K562 (cell line): ENCODE measurements around the gene SEZ6. TPM values are rescaled to one million over a fixed set of nuclear protein-coding genes. Genes with fewer than 3 reads are reported as not detected.

ENCODE experiments used
- ATAC-seq: fragments of 200-7000 bp; cut with Tn5 transposase; 3 replicates; pipeline ENCODE4 v1.9.1; 2020; ENCODE audit warnings: moderate library complexity
- BruUV-seq: library from RNA; stranded (reverse); fragments of 400-500 nt; replicated peaks from 2 replicates; lab custom pipeline; 2021; lab: Mats Ljungman, UMichigan
- CTCF ChIA-PET: fragments of 300-600 bp; formaldehyde crosslinking; extraction: SDS; loops from one replicate; lab custom pipeline; 2021; ENCODE audit warnings: low intra/inter-chr PET ratio; lab: Yijun Ruan, JAX
- POLR2A ChIA-PET: fragments of 300-600, 350-650 bp; sonication (Branson Sonifier 250); formaldehyde crosslinking; extraction: SDS; loops from one replicate; lab custom pipeline; 2021; ENCODE audit warnings: antibody characterized with exemption, inconsistent platforms; lab: Yijun Ruan, JAX
- DNase-seq, 4 experiments: peaks; one replicate each; pipeline versions ENCODE4 v3.0.0 to v3.0.0-alpha.2; 2011 to 2018; ENCODE audit warnings: low spot score in 3 of 4, mixed read lengths in 3 of 4; ENCODE audit errors: extremely low read depth in 1 of 4
- FAIRE-seq: peaks from 2 replicates; lab custom pipeline; 2011; peaks lifted over from hg19 to GRCh38; lab: Jason Lieb, UNC
- H2AFZ ChIP-seq: 2 replicates; pipeline ENCODE4 v1.6.0; 2011; ENCODE audit warnings: low read depth, low read length, control low read depth, inconsistent platforms
- H3K27ac ChIP-seq: fragments of 200-600 bp; 3 replicates; pipeline ENCODE4 v1.8.0; 2011; ENCODE audit warnings: low read depth, mild to moderate bottlenecking, control low read depth, inconsistent platforms, low read length, moderate library complexity, mixed read lengths; ENCODE audit errors: extremely low read depth
- H3K27me3 ChIP-seq, 2 experiments: fragments of 300-600 bp in 1 of 2; 2 replicates in 1 of 2; 3 replicates in 1 of 2; pipeline versions ENCODE4 v1.6.0 to v1.8.0; 2011; ENCODE audit warnings: inconsistent platforms in 2 of 2, low read length in 2 of 2, mild to moderate bottlenecking in 1 of 2, mixed read lengths in 1 of 2, moderate library complexity in 1 of 2; ENCODE audit not compliant: control insufficient read depth in 2 of 2, insufficient read depth in 2 of 2
- H3K36me3 ChIP-seq: fragments of 300-600 bp; 3 replicates; pipeline ENCODE4 v1.8.0; 2011; ENCODE audit warnings: mild to moderate bottlenecking, low read length, inconsistent platforms; ENCODE audit not compliant: control insufficient read depth, insufficient read depth
- H3K4me1 ChIP-seq, 2 experiments: fragments of 200-600 bp in 1 of 2; replicated peaks in 1 of 2; 2 replicates in 1 of 2; 3 replicates in 1 of 2; pipeline versions ENCODE4 v1.5.1 to v1.8.0; 2011; ENCODE audit warnings: inconsistent platforms in 2 of 2, low read length in 2 of 2, mild to moderate bottlenecking in 1 of 2, mixed read lengths in 1 of 2, moderate library complexity in 1 of 2; ENCODE audit not compliant: control insufficient read depth in 2 of 2, insufficient read depth in 2 of 2
- H3K4me2 ChIP-seq: 2 replicates; pipeline ENCODE4 v1.6.1; 2011; ENCODE audit warnings: low read length, control low read depth, inconsistent platforms, mixed read lengths; ENCODE audit not compliant: insufficient read depth
- H3K4me3 ChIP-seq: fragments of 200-600 bp; sonication (generic), shearing (Covaris generic); 2 replicates; pipeline ENCODE4 v1.5.1; 2016; ENCODE audit warnings: control low read depth, inconsistent platforms
- H3K79me2 ChIP-seq: fragments of 200-600 bp; 3 replicates; pipeline ENCODE4 v1.8.0; 2011; ENCODE audit warnings: low read length, inconsistent platforms; ENCODE audit not compliant: control insufficient read depth, insufficient read depth
- H3K9ac ChIP-seq, 2 experiments: 2 replicates each; pipeline versions ENCODE4 v1.6.0 to v1.6.1; 2011; ENCODE audit warnings: low read depth in 2 of 2, low read length in 2 of 2, control low read depth in 1 of 2, inconsistent platforms in 1 of 2, mild to moderate bottlenecking in 1 of 2, mixed read lengths in 1 of 2; ENCODE audit not compliant: insufficient read depth in 1 of 2
- H3K9me1 ChIP-seq: one replicate; pipeline ENCODE4 v1.6.0; 2011; ENCODE audit warnings: inconsistent platforms, mild to moderate bottlenecking, low read length, moderate library complexity; ENCODE audit not compliant: control insufficient read depth, insufficient read depth
- H3K9me3 ChIP-seq: replicated peaks from 2 replicates; pipeline ENCODE4 v1.5.1; 2011; ENCODE audit warnings: low read depth, low read length, inconsistent platforms; ENCODE audit not compliant: control insufficient read depth, insufficient read depth
- H4K20me1 ChIP-seq: replicated peaks from 2 replicates; pipeline ENCODE4 v1.6.1; 2011; ENCODE audit warnings: low read length, inconsistent platforms, mixed read lengths; ENCODE audit not compliant: control insufficient read depth, insufficient read depth
- BCLAF1 ChIP-seq, 2 experiments: fragments of 450-650 bp in 1 of 2; IDR thresholded peaks; 2 replicates each; pipeline ENCODE4 v1.6.1; 2011 to 2017; ENCODE audit warnings: low read depth in 2 of 2, antibody characterized with exemption in 1 of 2, borderline replicate concordance in 1 of 2, low read length in 1 of 2, mild to moderate bottlenecking in 1 of 2, mixed read lengths in 1 of 2; ENCODE audit not compliant: control insufficient read depth in 1 of 2
- CREB3L1 ChIP-seq: fragments of 450-650 bp; IDR thresholded peaks from 2 replicates; pipeline ENCODE4 v1.6.1; 2014; ENCODE audit warnings: low read depth, mild to moderate bottlenecking, moderate library complexity, borderline replicate concordance
- DEAF1 ChIP-seq: fragments of 450-650 bp; formaldehyde crosslinking; IDR thresholded peaks from 2 replicates; pipeline ENCODE4 v1.4.0; 2020; ENCODE audit warnings: mild to moderate bottlenecking, moderate library complexity
- NFIC ChIP-seq: fragments of 450-650 bp; IDR thresholded peaks from 2 replicates; pipeline ENCODE4 v1.6.1; 2017; ENCODE audit warnings: mild to moderate bottlenecking, inconsistent platforms
- NFXL1 ChIP-seq: fragments of 450-650 bp; formaldehyde crosslinking; IDR thresholded peaks from 2 replicates; pipeline ENCODE4 v1.4.0; 2021; ENCODE audit warnings: mild to moderate bottlenecking
- PKNOX1 ChIP-seq: fragments of 450-650 bp; IDR thresholded peaks from 2 replicates; pipeline ENCODE4 v1.6.1; 2016
- POU5F1 ChIP-seq: fragments of 150-350 bp; IDR thresholded peaks from 2 replicates; pipeline ENCODE4 v1.6.1; 2014; ENCODE audit warnings: borderline replicate concordance, low read length, low read depth, mild to moderate bottlenecking; ENCODE audit not compliant: partially characterized antibody
- PYGO2 ChIP-seq: fragments of 450-650 bp; IDR thresholded peaks from 2 replicates; pipeline ENCODE4 v1.6.1; 2016; ENCODE audit warnings: mild to moderate bottlenecking, missing genetic modification characterization, moderate library complexity, missing compliant biosample characterization
- RFX5 ChIP-seq: IDR thresholded peaks from 2 replicates; pipeline ENCODE4 v1.6.1; 2011; ENCODE audit warnings: low read depth, mild to moderate bottlenecking, improper control_type of control experiment, low read length
- SOX6 ChIP-seq: fragments of 450-650 bp; IDR thresholded peaks from 2 replicates; pipeline ENCODE4 v1.6.1; 2014; ENCODE audit warnings: mild to moderate bottlenecking
- TOE1 ChIP-seq, 2 experiments: fragments of 450-650 bp in 1 of 2; sonication (generic) in 1 of 2; formaldehyde crosslinking in 1 of 2; IDR thresholded peaks; 2 replicates each; pipeline versions ENCODE4 v1.7.1 to v1.8.0; 2016 to 2022; ENCODE audit warnings: borderline replicate concordance in 2 of 2, mild to moderate bottlenecking in 2 of 2, antibody characterized with exemption in 1 of 2, inconsistent platforms in 1 of 2, low read depth in 1 of 2, missing genetic modification reagents in 1 of 2, moderate library complexity in 1 of 2
- USF1 ChIP-seq: sonication (generic); formaldehyde crosslinking; IDR thresholded peaks from 2 replicates; pipeline ENCODE4 v1.9.0; 2022; ENCODE audit warnings: mild to moderate bottlenecking, missing genetic modification reagents
- ZNF239 ChIP-seq: fragments of 250-450 bp; sonication (Bioruptor Pico); IDR thresholded peaks from 2 replicates; pipeline ENCODE4 v1.4.0; 2020; ENCODE audit warnings: mild to moderate bottlenecking
- WGBS: fragments of 100-300 bp; shearing (Covaris generic); methylation state at CpG from one replicate; pipeline ENCODE4 v1.1.6; 2016; ENCODE audit warnings: low coverage, mixed read lengths; ENCODE audit not compliant: insufficient coverage; ENCODE audit errors: missing lambda C conversion rate; 5-methylcytosine and 5-hydroxymethylcytosine counted together
- in situ Hi-C: fragments of 300-500 bp; cut with MboI; formaldehyde crosslinking; loops from 4 replicates; pipeline ENCODE4 v1.15.0; 2018; ENCODE audit warnings: inconsistent platforms, mixed read lengths
- intact Hi-C: fragments of 100-400 bp; cut with micrococcal nuclease; formaldehyde crosslinking; loops from 2 replicates; pipeline ENCODE4 v1.14.2; 2022
- polyA plus RNA-seq, 8 experiments: library from polyadenylated mRNA; depleted of rRNA in 4 of 8; stranded (reverse) in 5 of 8; unstranded in 3 of 8; fragments of >200 nt; fragmentation: Nextera tagmentation in 2 of 8; fragmentation: Illumina TruSeq in 1 of 8; extraction: Ambion mirVana in 2 of 8; extraction: Trizol in 1 of 8; gene quantifications; 2 replicates each; pipeline versions ENCODE4 v1.2.1 to v1.2.3, GENCODE V29; 2011 to 2014; ENCODE audit warnings: inconsistent platforms in 1 of 8, missing spikeins in 1 of 8
- total RNA-seq, 7 experiments: library from RNA; depleted of rRNA in 6 of 7; stranded (reverse); fragments of >200 nt in 6 of 7; fragmentation: Illumina TruSeq in 2 of 7; extraction: Trizol in 2 of 7; gene quantifications; 2 replicates each; pipeline versions ENCODE4 v1.2.1 to v1.2.3, GENCODE V29; 2011 to 2021; ENCODE audit warnings: low replicate concordance in 1 of 7

SEZ6 gene
- total and polyA plus RNA-seq, 9 of the 15 experiments (the other 6 are each of a cell fraction or from before 2014, with no cell fraction given), result not detected

- Histone ChIP-seq H2AFZ (no peak overlapping the region), H3K4me1 (peaks cover 26 to 31% of the 10 kb centered on the region in 2 experiments), H3K27ac (no peak overlapping the region; the same call in 2 of the 3 replicates), H3K27me3 (no peaks in the 10 kb centered on the region), H3K9ac (peak overlapping the region in 1 of 2 experiments; percentile 72; a peak in 2 of 4 replicates), H3K4me2 (no peak overlapping the region), H3K36me3 (peaks cover 95% of the 10 kb centered on the region), H3K79me2 (peaks cover 5% of the 10 kb centered on the region; the same call in 1 of the 3 replicates), H3K4me3 (no peak overlapping the region), H3K9me3 (peaks cover 4% of the 10 kb centered on the region; the same call in 1 of the 2 replicates), H4K20me1 (peaks cover 5% of the 10 kb centered on the region), H3K9me1 (peaks cover 5% of the 10 kb centered on the region)
- intact Hi-C loops, result no loop called here
- ChIA-PET CTCF (interaction anchor here (1.2 kb wide), 2 partner anchors 41 to 186 kb away, joined by 3 to 6 read pairs; no protein-coding TSS in a partner anchor), POLR2A (interaction anchor here (0.6 to 2.0 kb wide), 13 partner anchors 13 to 288 kb away, joined by 3 to 15 read pairs (median 5); partner anchors contain the start of genes FLOT2 and RPL23A)
- BruUV-seq, result no TSS peak
- WGBS, result 68% methylated on average over 6 of the region's 6 CpGs
- peak in 2 of 4 experiments; percentile 15 to 34 for DNase-seq
- no peak for FAIRE-seq
- in situ Hi-C loops, result no loop called here
- ATAC-seq, result peak; percentile 3; the same call in 2 of the 3 replicates
- TF ChIP-seq RFX5 (no peak), USF1 (CRISPR knock-in tag) (peak; percentile 6; the same call in 1 of the 2 replicates), CREB3L1 (no peak), ZNF239 (CRISPR knock-in tag) (no peak), NFXL1 (CRISPR knock-in tag) (no peak), NFIC (no peak), PYGO2 (tag) (no peak), SOX6 (no peak), BCLAF1 (IDR thresholded peaks at IDR 0.05; ENCODE audit: borderline replicate concordance in 1 of 2, control insufficient read depth in 1 of 2, low read depth in 2 of 2, low read length in 1 of 2) (no peak), PKNOX1 (peak; percentile 87), TOE1 (IDR thresholded peaks at IDR 0.05; ENCODE audit: borderline replicate concordance) (no peak), TOE1 (CRISPR knock-in tag; IDR thresholded peaks at IDR 0.05; ENCODE audit: borderline replicate concordance, low read depth) (no peak), DEAF1 (CRISPR knock-in tag) (no peak), POU5F1 (no peak)
Observed at GRCh38 chr17:28912938-28913333, 92.9 kb downstream of the SEZ6 start.
